Ishikawa (cell line): ENCODE data around the gene ID3.

Experiments used
- CEBPB ChIP-seq: IDR thresholded peaks from 2 replicates; pipeline ENCODE4 v1.6.1; 2012
- CREB1 ChIP-seq: IDR thresholded peaks from 2 replicates; pipeline ENCODE4 v1.6.1; 2012; ENCODE audit warnings: low read depth
- EP300 ChIP-seq: IDR thresholded peaks from 2 replicates; pipeline ENCODE4 v1.6.1; 2012; ENCODE audit warnings: borderline replicate concordance
- FOXM1 ChIP-seq: IDR thresholded peaks from 2 replicates; pipeline ENCODE4 v1.6.1; 2012; ENCODE audit warnings: low read depth, borderline replicate concordance
- RAD21 ChIP-seq: IDR thresholded peaks from 2 replicates; pipeline ENCODE4 v1.6.1; 2012; ENCODE audit warnings: low read depth
- TAF1 ChIP-seq: IDR thresholded peaks from 2 replicates; pipeline ENCODE4 v1.6.1; 2012; ENCODE audit warnings: low read depth, mild to moderate bottlenecking
- TCF12 ChIP-seq: IDR thresholded peaks from 2 replicates; pipeline ENCODE4 v1.6.1; 2012; ENCODE audit warnings: low read depth
- YY1 ChIP-seq: IDR thresholded peaks from 2 replicates; pipeline ENCODE4 v1.6.1; 2012; ENCODE audit warnings: low read depth
- TF ChIP-seq, protein P1 (sequence below): IDR thresholded peaks from 2 replicates; pipeline ENCODE4 v1.6.1; 2012; ENCODE audit warnings: low read depth, mild to moderate bottlenecking
- TF ChIP-seq, protein P2 (sequence below): IDR thresholded peaks from 2 replicates; pipeline ENCODE4 v1.6.1; 2012
- TF ChIP-seq, protein P3 (sequence below): IDR thresholded peaks from 2 replicates; pipeline ENCODE4 v1.6.1; 2012

GRCh38 chr1:23525558-23526250, 33.6 kb downstream of the ID3 start:
- TF ChIP-seq CREB1 (no peak), EP300 (no peak), TAF1 (no peak), YY1 (no peak), RAD21 (no peak), CEBPB (no peak), TCF12 (no peak), FOXM1 (no peak)
- TF ChIP-seq, protein P1, sequence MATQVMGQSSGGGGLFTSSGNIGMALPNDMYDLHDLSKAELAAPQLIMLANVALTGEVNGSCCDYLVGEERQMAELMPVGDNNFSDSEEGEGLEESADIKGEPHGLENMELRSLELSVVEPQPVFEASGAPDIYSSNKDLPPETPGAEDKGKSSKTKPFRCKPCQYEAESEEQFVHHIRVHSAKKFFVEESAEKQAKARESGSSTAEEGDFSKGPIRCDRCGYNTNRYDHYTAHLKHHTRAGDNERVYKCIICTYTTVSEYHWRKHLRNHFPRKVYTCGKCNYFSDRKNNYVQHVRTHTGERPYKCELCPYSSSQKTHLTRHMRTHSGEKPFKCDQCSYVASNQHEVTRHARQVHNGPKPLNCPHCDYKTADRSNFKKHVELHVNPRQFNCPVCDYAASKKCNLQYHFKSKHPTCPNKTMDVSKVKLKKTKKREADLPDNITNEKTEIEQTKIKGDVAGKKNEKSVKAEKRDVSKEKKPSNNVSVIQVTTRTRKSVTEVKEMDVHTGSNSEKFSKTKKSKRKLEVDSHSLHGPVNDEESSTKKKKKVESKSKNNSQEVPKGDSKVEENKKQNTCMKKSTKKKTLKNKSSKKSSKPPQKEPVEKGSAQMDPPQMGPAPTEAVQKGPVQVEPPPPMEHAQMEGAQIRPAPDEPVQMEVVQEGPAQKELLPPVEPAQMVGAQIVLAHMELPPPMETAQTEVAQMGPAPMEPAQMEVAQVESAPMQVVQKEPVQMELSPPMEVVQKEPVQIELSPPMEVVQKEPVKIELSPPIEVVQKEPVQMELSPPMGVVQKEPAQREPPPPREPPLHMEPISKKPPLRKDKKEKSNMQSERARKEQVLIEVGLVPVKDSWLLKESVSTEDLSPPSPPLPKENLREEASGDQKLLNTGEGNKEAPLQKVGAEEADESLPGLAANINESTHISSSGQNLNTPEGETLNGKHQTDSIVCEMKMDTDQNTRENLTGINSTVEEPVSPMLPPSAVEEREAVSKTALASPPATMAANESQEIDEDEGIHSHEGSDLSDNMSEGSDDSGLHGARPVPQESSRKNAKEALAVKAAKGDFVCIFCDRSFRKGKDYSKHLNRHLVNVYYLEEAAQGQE: no peak
- TF ChIP-seq, protein P2, sequence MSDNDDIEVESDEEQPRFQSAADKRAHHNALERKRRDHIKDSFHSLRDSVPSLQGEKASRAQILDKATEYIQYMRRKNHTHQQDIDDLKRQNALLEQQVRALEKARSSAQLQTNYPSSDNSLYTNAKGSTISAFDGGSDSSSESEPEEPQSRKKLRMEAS: no peak
- TF ChIP-seq, protein P3, sequence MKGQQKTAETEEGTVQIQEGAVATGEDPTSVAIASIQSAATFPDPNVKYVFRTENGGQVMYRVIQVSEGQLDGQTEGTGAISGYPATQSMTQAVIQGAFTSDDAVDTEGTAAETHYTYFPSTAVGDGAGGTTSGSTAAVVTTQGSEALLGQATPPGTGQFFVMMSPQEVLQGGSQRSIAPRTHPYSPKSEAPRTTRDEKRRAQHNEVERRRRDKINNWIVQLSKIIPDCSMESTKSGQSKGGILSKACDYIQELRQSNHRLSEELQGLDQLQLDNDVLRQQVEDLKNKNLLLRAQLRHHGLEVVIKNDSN: no peak
